ENCODE data around the gene ABLIM2.
A peak's percentile ranks its signal among the peaks of the same experiment; 100 is the strongest.

The ABLIM2 gene

DNA sequence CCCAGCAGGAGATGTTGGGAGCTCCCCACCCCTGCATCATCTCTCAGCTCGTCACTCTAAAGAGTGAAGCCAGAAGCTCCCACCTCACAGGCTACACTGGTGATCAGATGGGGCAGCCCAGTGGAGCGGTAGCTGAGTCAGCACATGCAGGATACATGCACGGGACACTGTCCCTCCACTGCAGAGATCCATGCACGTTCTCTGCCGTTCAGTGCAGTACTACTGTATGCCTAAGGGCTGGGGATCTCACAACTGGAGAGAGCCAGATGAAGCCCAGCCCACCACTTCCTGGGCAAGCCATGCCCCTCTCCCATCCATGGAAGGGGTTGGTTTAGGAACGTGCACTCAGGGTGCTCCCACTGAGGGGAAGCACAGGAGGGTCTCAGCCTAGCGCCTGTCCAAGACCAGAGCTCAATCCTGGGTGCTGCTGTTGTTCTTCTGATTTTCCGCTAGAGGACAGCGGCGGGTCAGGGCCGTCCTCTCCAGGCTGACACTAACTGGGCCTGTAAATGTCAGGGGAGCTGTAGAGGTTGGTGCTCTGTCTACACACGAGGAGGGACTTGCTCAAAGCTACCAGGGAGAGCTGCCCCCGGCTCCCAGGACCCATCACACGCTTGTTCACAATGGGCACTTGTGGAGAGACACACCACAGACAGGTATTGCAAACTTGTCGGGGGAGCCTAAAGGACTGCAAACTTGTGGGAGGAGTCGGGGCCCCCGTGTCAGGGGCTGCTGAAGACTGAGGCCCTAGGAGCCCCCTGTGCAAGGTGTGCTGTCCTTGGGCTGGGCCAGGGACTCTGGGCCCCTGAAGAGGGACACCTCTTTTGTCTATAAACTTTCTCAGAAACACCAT is 18.2 kb upstream of the ABLIM2 start:
- Histone ChIP-seq H3K27ac (replicated peaks) (no peak overlapping the region), H3K4me3 (replicated peaks; ENCODE audit: insufficient read depth, low read length) (no peak overlapping the region), H3K27me3 (ENCODE audit: insufficient read depth, poor library complexity, severe bottlenecking) (peaks cover 2% of the 10 kb centered on the region)
- no peak for TF ChIP-seq REST (IDR thresholded peaks at IDR 0.05; ENCODE audit: insufficient replicate concordance, low read depth)
- peak; percentile 95 for TF ChIP-seq CTCF (IDR thresholded peaks at IDR 0.05; ENCODE audit: insufficient read depth, low read length)
- peak; percentile 25 to 61 for DNase-seq (ENCODE audit: low read depth in 1 of 2, low spot score in 1 of 2)

DNA sequence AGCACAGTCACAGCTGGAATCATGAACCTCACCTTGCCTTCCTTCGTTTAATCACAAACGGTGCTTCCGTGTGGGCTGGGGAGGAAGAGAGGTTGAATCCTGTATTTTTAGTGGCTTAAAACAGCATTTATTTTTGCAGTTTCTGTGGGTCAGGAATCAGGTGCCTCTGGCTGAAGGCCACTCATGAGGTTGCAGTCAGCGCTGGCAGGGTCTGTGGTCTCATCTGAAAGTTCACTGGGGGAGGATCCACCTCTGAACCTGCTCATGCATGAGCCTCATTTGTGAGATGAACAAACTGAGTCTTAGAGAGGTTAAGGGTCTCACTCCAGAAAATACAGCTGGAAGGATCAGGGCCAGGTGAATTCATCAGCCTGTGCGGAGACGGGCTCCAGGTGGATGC is 17.1 kb upstream of the ABLIM2 start:
- Histone ChIP-seq H3K27me3 (ENCODE audit: insufficient read depth, poor library complexity, severe bottlenecking) (peaks cover 4% of the 10 kb centered on the region), H3K4me3 (replicated peaks; ENCODE audit: insufficient read depth, low read length) (no peak overlapping the region), H3K27ac (replicated peaks) (no peak overlapping the region)
- TF ChIP-seq SPI1 (IDR thresholded peaks at IDR 0.05; ENCODE audit: borderline replicate concordance, low read depth) (no peak), REST (IDR thresholded peaks at IDR 0.05; ENCODE audit: insufficient replicate concordance, low read depth) (no peak), CTCF (IDR thresholded peaks at IDR 0.05; ENCODE audit: insufficient read depth, low read length) (no peak), GABPA (IDR thresholded peaks at IDR 0.05; ENCODE audit: low read depth) (no peak), POLR2AphosphoS5 (IDR thresholded peaks at IDR 0.05; ENCODE audit: low read depth) (no peak)
- no peak for DNase-seq (ENCODE audit: low read depth in 1 of 2, low spot score in 1 of 2)

GRCh38 chr4:8174970-8175369 is 16.4 kb upstream of the ABLIM2 start:
- no peak overlapping the region for H3K27ac ChIP-seq (replicated peaks)
- H3K4me3 ChIP-seq (replicated peaks; ENCODE audit: insufficient read depth, low read length) = no peak overlapping the region
- DNase-seq (ENCODE audit: low read depth in 1 of 2, low spot score in 1 of 2) = no peak
- H3K27me3 ChIP-seq (ENCODE audit: insufficient read depth, poor library complexity, severe bottlenecking) = peaks cover 4% of the 10 kb centered on the region
- TF ChIP-seq POLR2AphosphoS5 (IDR thresholded peaks at IDR 0.05; ENCODE audit: low read depth) = no peak
- no peak for TF ChIP-seq CTCF (IDR thresholded peaks at IDR 0.05; ENCODE audit: insufficient read depth, low read length)
- TF ChIP-seq REST (IDR thresholded peaks at IDR 0.05; ENCODE audit: insufficient replicate concordance, low read depth) = no peak
- TF ChIP-seq SPI1 (IDR thresholded peaks at IDR 0.05; ENCODE audit: borderline replicate concordance, low read depth) = no peak
- TF ChIP-seq GABPA (IDR thresholded peaks at IDR 0.05; ENCODE audit: low read depth) = no peak
